ENCODE measurements around the gene VPS50. TPM values are rescaled to one million over a fixed set of nuclear protein-coding genes. Genes with fewer than 3 reads are reported as not detected.

VPS50 gene
- total and polyA plus RNA-seq, 10 of the 15 experiments (the other 5 are each of a cell fraction or from before 2014, with no cell fraction given), result 4.0 to 22.0 (median 16.2) TPM

GRCh38 chr7:93231799-93232672 lies at the start of gene VPS50 (continued):
- TF ChIP-seq LARP7 (IDR thresholded peaks at IDR 0.05) (no peak), ATF2 (IDR thresholded peaks at IDR 0.05; ENCODE audit: low read length) (no peak), PBX3 (IDR thresholded peaks at IDR 0.05; ENCODE audit: insufficient replicate concordance, low read depth, low read length) (no peak), IKZF1 (conservative IDR thresholded peaks at IDR 0.05) (peak; percentile 99), NKRF (conservative IDR thresholded peaks at IDR 0.05) (peak; percentile 97), ASH2L (IDR thresholded peaks at IDR 0.05; ENCODE audit: borderline replicate concordance, low read depth) (no peak), ZNF384 (IDR thresholded peaks at IDR 0.05; ENCODE audit: borderline replicate concordance, low read depth, low read length) (no peak), ZNF24 (IDR thresholded peaks at IDR 0.05) (no peak), CHD2 (IDR thresholded peaks at IDR 0.05; ENCODE audit: borderline replicate concordance, low read depth, low read length) (peak; percentile 45; the same call in 1 of the 2 replicates), IRF5 (IDR thresholded peaks at IDR 0.05; ENCODE audit: borderline replicate concordance) (peak; percentile 85), E2F8 (IDR thresholded peaks at IDR 0.05; ENCODE audit: low read depth, partially characterized antibody) (peak; percentile 53), ZBTB33 (IDR thresholded peaks at IDR 0.05) (0 out of 2 replicates have a peak, but pooled peaks have one; percentile 48), HSF1 (IDR thresholded peaks at IDR 0.05; ENCODE audit: low read depth, low read length) (peak; percentile 71; the same call in 1 of the 2 replicates), ZNF207 (IDR thresholded peaks at IDR 0.05; ENCODE audit: borderline replicate concordance) (peak; percentile 84; the same call in 1 of the 2 replicates), RB1 (IDR thresholded peaks at IDR 0.05; ENCODE audit: borderline replicate concordance) (peak; percentile 68; the same call in 1 of the 2 replicates)
